Ishikawa (cell line): Measurements from ENCODE around the gene TOR2A.

ENCODE experiments used
- CEBPB ChIP-seq: IDR thresholded peaks from 2 replicates; pipeline ENCODE4 v1.6.1; 2012
- CREB1 ChIP-seq: IDR thresholded peaks from 2 replicates; pipeline ENCODE4 v1.6.1; 2012; ENCODE audit warnings: low read depth
- EGR1 ChIP-seq: IDR thresholded peaks from 2 replicates; pipeline ENCODE4 v1.6.1; 2012
- EP300 ChIP-seq: IDR thresholded peaks from 2 replicates; pipeline ENCODE4 v1.6.1; 2012; ENCODE audit warnings: borderline replicate concordance
- FOXM1 ChIP-seq: IDR thresholded peaks from 2 replicates; pipeline ENCODE4 v1.6.1; 2012; ENCODE audit warnings: low read depth, borderline replicate concordance
- MAX ChIP-seq: IDR thresholded peaks from 2 replicates; pipeline ENCODE4 v1.6.1; 2012
- NFIC ChIP-seq: IDR thresholded peaks from 2 replicates; pipeline ENCODE4 v1.6.1; 2012
- RAD21 ChIP-seq: IDR thresholded peaks from 2 replicates; pipeline ENCODE4 v1.6.1; 2012; ENCODE audit warnings: low read depth
- TAF1 ChIP-seq: IDR thresholded peaks from 2 replicates; pipeline ENCODE4 v1.6.1; 2012; ENCODE audit warnings: low read depth, mild to moderate bottlenecking
- TCF12 ChIP-seq: IDR thresholded peaks from 2 replicates; pipeline ENCODE4 v1.6.1; 2012; ENCODE audit warnings: low read depth
- TEAD4 ChIP-seq: IDR thresholded peaks from 2 replicates; pipeline ENCODE4 v1.6.1; 2012
- USF1 ChIP-seq: IDR thresholded peaks from 2 replicates; pipeline ENCODE4 v1.6.1; 2012
- YY1 ChIP-seq: IDR thresholded peaks from 2 replicates; pipeline ENCODE4 v1.6.1; 2012; ENCODE audit warnings: low read depth
- ZBTB7A ChIP-seq: IDR thresholded peaks from 2 replicates; pipeline ENCODE4 v1.6.1; 2012; ENCODE audit warnings: low read depth
- TF ChIP-seq, protein P1 (sequence below): IDR thresholded peaks from 2 replicates; pipeline ENCODE4 v1.6.1; 2012; ENCODE audit warnings: low read depth, mild to moderate bottlenecking

Gene TOR2A

GRCh38 chr9:127776195-127776923, 41.3 kb upstream of the TOR2A start:
- TF ChIP-seq NFIC (no peak), USF1 (no peak), TAF1 (no peak), TEAD4 (no peak), FOXM1 (no peak), CREB1 (no peak), EGR1 (no peak), CEBPB (no peak), YY1 (no peak), ZBTB7A (no peak), TCF12 (no peak), EP300 (no peak), RAD21 (no peak), MAX (no peak)
- TF ChIP-seq, protein P1, sequence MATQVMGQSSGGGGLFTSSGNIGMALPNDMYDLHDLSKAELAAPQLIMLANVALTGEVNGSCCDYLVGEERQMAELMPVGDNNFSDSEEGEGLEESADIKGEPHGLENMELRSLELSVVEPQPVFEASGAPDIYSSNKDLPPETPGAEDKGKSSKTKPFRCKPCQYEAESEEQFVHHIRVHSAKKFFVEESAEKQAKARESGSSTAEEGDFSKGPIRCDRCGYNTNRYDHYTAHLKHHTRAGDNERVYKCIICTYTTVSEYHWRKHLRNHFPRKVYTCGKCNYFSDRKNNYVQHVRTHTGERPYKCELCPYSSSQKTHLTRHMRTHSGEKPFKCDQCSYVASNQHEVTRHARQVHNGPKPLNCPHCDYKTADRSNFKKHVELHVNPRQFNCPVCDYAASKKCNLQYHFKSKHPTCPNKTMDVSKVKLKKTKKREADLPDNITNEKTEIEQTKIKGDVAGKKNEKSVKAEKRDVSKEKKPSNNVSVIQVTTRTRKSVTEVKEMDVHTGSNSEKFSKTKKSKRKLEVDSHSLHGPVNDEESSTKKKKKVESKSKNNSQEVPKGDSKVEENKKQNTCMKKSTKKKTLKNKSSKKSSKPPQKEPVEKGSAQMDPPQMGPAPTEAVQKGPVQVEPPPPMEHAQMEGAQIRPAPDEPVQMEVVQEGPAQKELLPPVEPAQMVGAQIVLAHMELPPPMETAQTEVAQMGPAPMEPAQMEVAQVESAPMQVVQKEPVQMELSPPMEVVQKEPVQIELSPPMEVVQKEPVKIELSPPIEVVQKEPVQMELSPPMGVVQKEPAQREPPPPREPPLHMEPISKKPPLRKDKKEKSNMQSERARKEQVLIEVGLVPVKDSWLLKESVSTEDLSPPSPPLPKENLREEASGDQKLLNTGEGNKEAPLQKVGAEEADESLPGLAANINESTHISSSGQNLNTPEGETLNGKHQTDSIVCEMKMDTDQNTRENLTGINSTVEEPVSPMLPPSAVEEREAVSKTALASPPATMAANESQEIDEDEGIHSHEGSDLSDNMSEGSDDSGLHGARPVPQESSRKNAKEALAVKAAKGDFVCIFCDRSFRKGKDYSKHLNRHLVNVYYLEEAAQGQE: no peak

- TF ChIP-seq, protein P1: no peak
- TF ChIP-seq TCF12: no peak
- no peak for TF ChIP-seq RAD21
- no peak for TF ChIP-seq FOXM1
- no peak for TF ChIP-seq CEBPB
- no peak for TF ChIP-seq CREB1
- TF ChIP-seq USF1: no peak
- TF ChIP-seq EP300: no peak
- no peak for TF ChIP-seq ZBTB7A
- no peak for TF ChIP-seq EGR1
- TF ChIP-seq NFIC: no peak
- TF ChIP-seq TAF1: no peak
- no peak for TF ChIP-seq MAX
- no peak for TF ChIP-seq YY1
- no peak for TF ChIP-seq TEAD4
These were observed 38.9 kb upstream of the TOR2A start for GRCh38 chr9:127773981-127774380.

GRCh38 chr9:127773272-127773671, 38.2 kb upstream of the TOR2A start:
- TF ChIP-seq TCF12 (no peak), YY1 (no peak), TAF1 (no peak), MAX (no peak), EP300 (no peak), ZBTB7A (no peak)
- TF ChIP-seq, protein P1: no peak

GRCh38 chr9:127772603-127773002, 37.5 kb upstream of the TOR2A start:
- TF ChIP-seq RAD21 (no peak), NFIC (no peak), CREB1 (no peak), MAX (no peak), TCF12 (no peak), EGR1 (no peak), ZBTB7A (no peak), USF1 (no peak), FOXM1 (no peak), TEAD4 (no peak), YY1 (no peak), EP300 (no peak), CEBPB (no peak), TAF1 (no peak)
- TF ChIP-seq, protein P1: no peak
